Measurements from ENCODE around the gene VPS13D. TPM values are rescaled to one million over a fixed set of nuclear protein-coding genes. Genes with fewer than 3 reads are reported as not detected.

VPS13D gene
- total RNA-seq, 4 donors from 2014 or later = 42.5 to 103 (median 59.8) TPM

GRCh38 chr1:12408662-12409061 lies 178.8 kb downstream of the VPS13D start:
- no peak for TF ChIP-seq CTCF (IDR thresholded peaks at IDR 0.05)
- Histone ChIP-seq H3K4me3 (no peak overlapping the region), H3K36me3 (peaks cover 0 to 48% (median 3%) of the 10 kb centered on the region in 3 donors), H3K27ac (peak overlapping the region in 3 of 4 donors; percentile 66 to 81 (median 78)), H3K9me3 (no peaks in the 10 kb centered on the region), H3K4me1 (peaks cover 15 to 61% (median 36%) of the 10 kb centered on the region in 3 donors), H3K27me3 (no peaks in the 10 kb centered on the region)
- intact Hi-C loops (cut with DNase I) = no loop called here
- DNase-seq = no peak
- WGBS, 2 donors = 44 to 70% methylated on average over 1 of the region's 1 CpG

GRCh38 chr1:12409681-12410080 lies 179.9 kb downstream of the VPS13D start:
- no peak overlapping the region for H3K4me3 ChIP-seq
- intact Hi-C loops (cut with DNase I) = no loop called here
- no peaks in the 10 kb centered on the region for H3K9me3 ChIP-seq
- no peak for TF ChIP-seq POLR2A (IDR thresholded peaks at IDR 0.05)
- no peak for TF ChIP-seq CTCF (IDR thresholded peaks at IDR 0.05)
- peaks cover 15 to 70% (median 40%) of the 10 kb centered on the region in 3 donors for H3K4me1 ChIP-seq
- no peak for DNase-seq
- peak overlapping the region; percentile 53 to 81 (median 71) for H3K27ac ChIP-seq
- WGBS, 2 donors = 43 to 59% methylated on average over 2 of the region's 2 CpGs
- H3K27me3 ChIP-seq = no peaks in the 10 kb centered on the region
- H3K36me3 ChIP-seq = peaks cover 0 to 38% (median 0%) of the 10 kb centered on the region in 3 donors

- Histone ChIP-seq H3K4me1 (peaks cover 15 to 64% (median 37%) of the 10 kb centered on the region in 3 donors), H3K27me3 (no peaks in the 10 kb centered on the region), H3K36me3 (peaks cover 0 to 33% (median 0%) of the 10 kb centered on the region in 3 donors), H3K9me3 (no peaks in the 10 kb centered on the region), H3K27ac (peak overlapping the region; percentile 53 to 81 (median 71)), H3K4me3 (no peak overlapping the region)
- intact Hi-C loops (cut with DNase I) = no loop called here
- TF ChIP-seq CTCF (IDR thresholded peaks at IDR 0.05) (no peak), POLR2A (IDR thresholded peaks at IDR 0.05) (no peak)
- no peak for DNase-seq
These were observed 180.5 kb downstream of the VPS13D start for GRCh38 chr1:12410351-12410750.

- intact Hi-C loops (cut with DNase I) = no loop called here
- TF ChIP-seq CTCF (IDR thresholded peaks at IDR 0.05) = no peak
- no peak for TF ChIP-seq POLR2A (IDR thresholded peaks at IDR 0.05)
- no peak for DNase-seq
- no peak overlapping the region for H3K27ac ChIP-seq
- no peaks in the 10 kb centered on the region for H3K27me3 ChIP-seq
- peaks cover 0 to 33% (median 0%) of the 10 kb centered on the region in 3 donors for H3K36me3 ChIP-seq
- peaks cover 12 to 57% (median 29%) of the 10 kb centered on the region in 3 donors for H3K4me1 ChIP-seq
- no peak overlapping the region for H3K4me3 ChIP-seq
- WGBS, 2 donors = 96 to 100% methylated on average over 3 of the region's 3 CpGs
- no peaks in the 10 kb centered on the region for H3K9me3 ChIP-seq
These were observed 181.3 kb downstream of the VPS13D start for GRCh38 chr1:12411098-12411497.

- intact Hi-C loops (cut with DNase I) = no loop called here
- no peak overlapping the region for H3K27ac ChIP-seq
- 94 to 96% methylated on average over 5 to 6 of the region's 6 CpGs for WGBS, 2 donors
These were observed 181.9 kb downstream of the VPS13D start for GRCh38 chr1:12411747-12412146.

More at GRCh38 chr1:12411747-12412146, 181.9 kb downstream of the VPS13D start:
- no peak for TF ChIP-seq CTCF (IDR thresholded peaks at IDR 0.05)
- TF ChIP-seq POLR2A (IDR thresholded peaks at IDR 0.05) = no peak
- no peak overlapping the region for H3K4me3 ChIP-seq
- peaks cover 6 to 50% (median 23%) of the 10 kb centered on the region in 3 donors for H3K4me1 ChIP-seq
- H3K36me3 ChIP-seq = peaks cover 0 to 40% (median 0%) of the 10 kb centered on the region in 3 donors
- no peaks in the 10 kb centered on the region for H3K27me3 ChIP-seq
- H3K9me3 ChIP-seq = no peaks in the 10 kb centered on the region
- DNase-seq = no peak

Measured in esophagus squamous epithelium (tissue), 5 donors.